MCF 10A (cell line): ENCODE data around the gene SBF2. TPM values are rescaled to one million over a fixed set of nuclear protein-coding genes. Genes with fewer than 3 reads are reported as not detected.

Experiments
- BruUV-seq: library from RNA; stranded (reverse); fragments of 400-500 nt; replicated peaks from 2 replicates; lab custom pipeline; 2021; lab: Mats Ljungman, UMichigan
- CTCF ChIA-PET: fragments of 300-600 bp; sonication (Branson Sonifier 250); formaldehyde crosslinking; extraction: SDS; loops from one replicate; lab custom pipeline; 2021; ENCODE audit warnings: antibody characterized with exemption, inconsistent platforms; lab: Yijun Ruan, JAX
- POLR2A ChIA-PET: fragments of 300-600, 350-650 bp; sonication (Branson Sonifier 250); formaldehyde crosslinking; extraction: SDS; loops from one replicate; lab custom pipeline; 2020; ENCODE audit warnings: antibody characterized with exemption, inconsistent platforms; lab: Yijun Ruan, JAX
- DNase-seq: peaks from one replicate; pipeline ENCODE4 v3.0.0-alpha.2; 2018; ENCODE audit not compliant: unreplicated experiment
- H3K27ac Mint-ChIP-seq: one replicate; pipeline ENCODE4 v1.8.0; 2022; ENCODE audit warnings: mild to moderate bottlenecking, low read depth, mixed read lengths; ENCODE audit not compliant: unreplicated experiment
- H3K27me3 Mint-ChIP-seq: one replicate; pipeline ENCODE4 v1.8.0; 2022; ENCODE audit warnings: mixed read lengths; ENCODE audit not compliant: insufficient read depth, unreplicated experiment
- H3K36me3 Mint-ChIP-seq: one replicate; pipeline ENCODE4 v1.8.0; 2022; ENCODE audit warnings: mild to moderate bottlenecking, moderate library complexity, mixed read lengths; ENCODE audit not compliant: insufficient read depth, unreplicated experiment
- H3K4me1 Mint-ChIP-seq: one replicate; pipeline ENCODE4 v1.8.0; 2022; ENCODE audit warnings: mixed read lengths; ENCODE audit not compliant: insufficient read depth, unreplicated experiment
- H3K4me3 Mint-ChIP-seq: one replicate; pipeline ENCODE4 v1.8.0; 2022; ENCODE audit warnings: mild to moderate bottlenecking, moderate library complexity, mixed read lengths; ENCODE audit not compliant: unreplicated experiment
- H3K9me3 Mint-ChIP-seq: one replicate; pipeline ENCODE4 v1.8.0; 2022; ENCODE audit warnings: mixed read lengths; ENCODE audit not compliant: unreplicated experiment
- CTCF ChIP-seq: fragments of 200-600 bp; IDR thresholded peaks from one replicate; pipeline ENCODE4 v1.8.0; 2022; ENCODE audit warnings: antibody characterized with exemption, mild to moderate bottlenecking; ENCODE audit not compliant: unreplicated experiment
- intact Hi-C: fragments of 100-400 bp; cut with micrococcal nuclease; formaldehyde crosslinking; loops from 2 replicates; pipeline ENCODE4 v1.14.1; 2022
- total RNA-seq: library from RNA; stranded (reverse); gene quantifications from 2 replicates; pipeline ENCODE4 v1.2.3, GENCODE V29; 2022

SBF2 gene
- total RNA-seq, 1 experiment from 2014 or later, result 28.3 TPM

- H3K27me3 Mint-ChIP-seq, result no peaks in the 10 kb centered on the region
- H3K9me3 Mint-ChIP-seq, result no peaks in the 10 kb centered on the region
- H3K36me3 Mint-ChIP-seq, result peaks cover 6% of the 10 kb centered on the region
- DNase-seq, result no peak
- ChIA-PET POLR2A (no interaction called here), CTCF (interaction anchor here (0.6 kb wide), 1 partner anchor 86 kb away, joined by 3 read pairs; no protein-coding TSS in a partner anchor)
- intact Hi-C loops, result no loop called here
- no peak overlapping the region for H3K4me3 Mint-ChIP-seq
- no peak for TF ChIP-seq CTCF
- H3K4me1 Mint-ChIP-seq, result no peaks in the 10 kb centered on the region
- BruUV-seq, result no TSS peak
- no peak overlapping the region for H3K27ac Mint-ChIP-seq
Observed at GRCh38 chr11:10030122-10030490, 263.9 kb downstream of the SBF2 start.

- Mint-ChIP-seq H3K9me3 (no peaks in the 10 kb centered on the region), H3K27ac (no peak overlapping the region), H3K27me3 (no peaks in the 10 kb centered on the region), H3K4me1 (no peaks in the 10 kb centered on the region), H3K36me3 (peaks cover 6% of the 10 kb centered on the region), H3K4me3 (no peak overlapping the region)
- TF ChIP-seq CTCF, result no peak
- POLR2A ChIA-PET, result no interaction called here
- intact Hi-C loops, result no loop called here
- no TSS peak for BruUV-seq
- DNase-seq, result no peak
- CTCF ChIA-PET, result interaction anchor here (0.6 kb wide), 1 partner anchor 86 kb away, joined by 3 read pairs; no protein-coding TSS in a partner anchor
Observed at GRCh38 chr11:10029386-10030121, 264.5 kb downstream of the SBF2 start.

- CTCF ChIA-PET, result interaction anchor here (1.0 kb wide), 1 partner anchor 156 kb away, joined by 3 read pairs; no protein-coding TSS in a partner anchor
- H3K36me3 Mint-ChIP-seq, result no peaks in the 10 kb centered on the region
- no peaks in the 10 kb centered on the region for H3K27me3 Mint-ChIP-seq
Observed at GRCh38 chr11:10026514-10026913, 267.5 kb downstream of the SBF2 start.

More at GRCh38 chr11:10026514-10026913, 267.5 kb downstream of the SBF2 start:
- Mint-ChIP-seq H3K4me1 (no peaks in the 10 kb centered on the region), H3K9me3 (no peaks in the 10 kb centered on the region), H3K4me3 (no peak overlapping the region), H3K27ac (no peak overlapping the region)
- TF ChIP-seq CTCF, result no peak
- intact Hi-C loops, result no loop called here
- DNase-seq, result peak; percentile 8
- POLR2A ChIA-PET, result no interaction called here
- BruUV-seq, result no TSS peak
